H9 (cell line): Measurements from ENCODE around the gene RAD51D. TPM values are rescaled to one million over a fixed set of nuclear protein-coding genes. Genes with fewer than 3 reads are reported as not detected.

Experiments used
- DNase-seq: peaks from one replicate; pipeline ENCODE4 v3.0.0-alpha.2; 2017
- H2AFZ ChIP-seq: one replicate; pipeline ENCODE4 v1.6.1; 2013; ENCODE audit warnings: mild to moderate bottlenecking, low read length, control low read depth, moderate library complexity
- H2AK5ac ChIP-seq: 2 replicates; pipeline ENCODE4 v1.6.1; 2013; ENCODE audit warnings: low read length, control low read depth, mixed read lengths; ENCODE audit not compliant: insufficient read length
- H2BK120ac ChIP-seq: one replicate; pipeline ENCODE4 v1.6.1; 2013; ENCODE audit warnings: low read depth, mild to moderate bottlenecking, low read length, control low read depth, inconsistent platforms; ENCODE audit not compliant: poor library complexity, severe bottlenecking
- H2BK12ac ChIP-seq: 2 replicates; pipeline ENCODE4 v1.6.1; 2013; ENCODE audit warnings: low read length, control low read depth, mixed read lengths, low read depth; ENCODE audit not compliant: insufficient read length
- H2BK15ac ChIP-seq: 2 replicates; pipeline ENCODE4 v1.6.1; 2013; ENCODE audit warnings: low read depth, low read length, control low read depth
- H2BK20ac ChIP-seq: one replicate; pipeline ENCODE4 v1.6.1; 2013; ENCODE audit warnings: low read depth, mild to moderate bottlenecking, low read length, control low read depth, inconsistent platforms; ENCODE audit not compliant: poor library complexity, severe bottlenecking
- H2BK5ac ChIP-seq: 2 replicates; pipeline ENCODE4 v1.6.1; 2013; ENCODE audit warnings: low read length, control low read depth, mixed read lengths; ENCODE audit not compliant: insufficient read length
- H3K14ac ChIP-seq: 2 replicates; pipeline ENCODE4 v1.6.1; 2013; ENCODE audit warnings: low read length, control low read depth; ENCODE audit not compliant: insufficient read depth
- H3K18ac ChIP-seq: 2 replicates; pipeline ENCODE4 v1.6.1; 2013; ENCODE audit warnings: low read depth, mild to moderate bottlenecking, mixed read lengths, low read length, control low read depth; ENCODE audit not compliant: insufficient read length
- H3K23ac ChIP-seq: 2 replicates; pipeline ENCODE4 v1.6.1; 2013; ENCODE audit warnings: low read length, control low read depth, mixed read lengths, low read depth; ENCODE audit not compliant: insufficient read length
- H3K23me2 ChIP-seq: 2 replicates; pipeline ENCODE4 v1.6.1; 2013; ENCODE audit warnings: low read depth, mild to moderate bottlenecking, mixed read lengths, low read length, control low read depth; ENCODE audit not compliant: insufficient read length, poor library complexity, severe bottlenecking
- H3K27ac ChIP-seq: 2 replicates; pipeline ENCODE4 v1.5.1; 2013; ENCODE audit warnings: low read length, control low read depth, mixed read lengths, low read depth; ENCODE audit not compliant: insufficient read length
- H3K27me3 ChIP-seq: 2 replicates; pipeline ENCODE4 v1.6.1; 2013; ENCODE audit warnings: low read length, control low read depth, inconsistent platforms; ENCODE audit not compliant: insufficient read depth
- H3K4ac ChIP-seq: 2 replicates; pipeline ENCODE4 v1.6.1; 2013; ENCODE audit warnings: low read depth, mild to moderate bottlenecking, control low read depth, inconsistent platforms, low read length, moderate library complexity
- H3K4me1 ChIP-seq: 2 replicates; pipeline ENCODE4 v1.6.1; 2013; ENCODE audit warnings: low read length, control low read depth, inconsistent platforms; ENCODE audit not compliant: insufficient read depth
- H3K4me2 ChIP-seq: 2 replicates; pipeline ENCODE4 v1.6.1; 2013; ENCODE audit warnings: low read length, control low read depth, mixed read lengths; ENCODE audit not compliant: insufficient read length, insufficient read depth
- H3K56ac ChIP-seq: 2 replicates; pipeline ENCODE4 v1.6.1; 2013; ENCODE audit warnings: low read depth, mild to moderate bottlenecking, mixed read lengths, low read length, control low read depth; ENCODE audit not compliant: insufficient read length
- H3K79me1 ChIP-seq: 2 replicates; pipeline ENCODE4 v1.6.1; 2013; ENCODE audit warnings: low read depth, mild to moderate bottlenecking, moderate library complexity, low read length, control low read depth, inconsistent platforms; ENCODE audit not compliant: insufficient read depth, poor library complexity, severe bottlenecking
- H3K79me2 ChIP-seq: 2 replicates; pipeline ENCODE4 v1.6.1; 2013; ENCODE audit warnings: low read length, control low read depth, inconsistent platforms; ENCODE audit not compliant: insufficient read depth
- H3K9ac ChIP-seq: 2 replicates; pipeline ENCODE4 v1.6.1; 2013; ENCODE audit warnings: low read length, control low read depth, mixed read lengths; ENCODE audit not compliant: insufficient read length; ENCODE audit errors: extremely low read depth
- H3K9me3 ChIP-seq: one replicate; pipeline ENCODE4 v1.6.1; 2013; ENCODE audit warnings: low read depth, low read length, inconsistent platforms; ENCODE audit not compliant: control insufficient read depth
- H3T11ph ChIP-seq: one replicate; pipeline ENCODE4 v1.6.1; 2013; ENCODE audit warnings: mild to moderate bottlenecking, low read length, control low read depth, inconsistent platforms
- H4K20me1 ChIP-seq: one replicate; pipeline ENCODE4 v1.6.1; 2013; ENCODE audit not compliant: control insufficient read depth, insufficient read length, insufficient read depth
- H4K5ac ChIP-seq: 2 replicates; pipeline ENCODE4 v1.6.1; 2013; ENCODE audit warnings: low read depth, mild to moderate bottlenecking, mixed read lengths, low read length, control low read depth; ENCODE audit not compliant: insufficient read length
- H4K8ac ChIP-seq: replicated peaks from 2 replicates; pipeline ENCODE4 v1.6.1; 2013; ENCODE audit warnings: low read length, control low read depth, mixed read lengths, low read depth; ENCODE audit not compliant: insufficient read length
- H4K91ac ChIP-seq: 2 replicates; pipeline ENCODE4 v1.6.1; 2013; ENCODE audit warnings: low read depth, mild to moderate bottlenecking, moderate library complexity, mixed read lengths, low read length, control low read depth; ENCODE audit not compliant: insufficient read length
- H3K27ac Mint-ChIP-seq, 3 experiments: 2 replicates in 2 of 3; 3 replicates in 1 of 3; pipeline ENCODE4 v1.8.0; 2020 to 2021; ENCODE audit warnings: mixed read lengths in 3 of 3, mild to moderate bottlenecking in 1 of 3, moderate library complexity in 1 of 3
- H3K27me3 Mint-ChIP-seq: 2 replicates; pipeline ENCODE4 v1.8.0; 2021; ENCODE audit warnings: low read depth, mild to moderate bottlenecking, moderate library complexity, mixed read lengths
- H3K36me3 Mint-ChIP-seq, 3 experiments: 2 replicates in 2 of 3; 3 replicates in 1 of 3; pipeline ENCODE4 v1.8.0; 2020 to 2021; ENCODE audit warnings: low read depth in 3 of 3, mixed read lengths in 3 of 3; ENCODE audit not compliant: insufficient read depth in 1 of 3
- H3K4me1 Mint-ChIP-seq, 2 experiments: 2 replicates each; pipeline ENCODE4 v1.8.0; 2020; ENCODE audit warnings: mixed read lengths in 2 of 2
- H3K4me3 Mint-ChIP-seq, 2 experiments: 2 replicates in 1 of 2; 3 replicates in 1 of 2; pipeline ENCODE4 v1.8.0; 2020 to 2021; ENCODE audit warnings: mild to moderate bottlenecking in 2 of 2, mixed read lengths in 2 of 2, moderate library complexity in 1 of 2
- H3K9me3 Mint-ChIP-seq, 2 experiments: 2 replicates in 1 of 2; 3 replicates in 1 of 2; pipeline ENCODE4 v1.8.0; 2020; ENCODE audit warnings: mild to moderate bottlenecking in 2 of 2, mixed read lengths in 2 of 2, moderate library complexity in 1 of 2
- WGBS: extraction: QIAGEN DNeasy Blood & Tissue Kit; methylation state at CpG from one replicate; pipeline ENCODE4 v1.1.7; 2013; ENCODE audit warnings: missing lambda C conversion rate, low lambda C conversion rate, mixed read lengths; ENCODE audit not compliant: insufficient read length; ENCODE audit errors: extremely low coverage; 5-methylcytosine and 5-hydroxymethylcytosine counted together
- total RNA-seq: library from RNA; stranded (reverse); gene quantifications from 2 replicates; pipeline ENCODE4 v1.2.1, GENCODE V29; 2021
- TF ChIP-seq, protein P1 (sequence below): fragments of 200-600 bp; sonication (generic); conservative IDR thresholded peaks from 3 replicates; pipeline ENCODE4 v1.8.0; 2021; ENCODE audit warnings: antibody characterized with exemption, mild to moderate bottlenecking

Gene RAD51D
- total RNA-seq, 1 experiment from 2014 or later, result 15.8 TPM

DNA sequence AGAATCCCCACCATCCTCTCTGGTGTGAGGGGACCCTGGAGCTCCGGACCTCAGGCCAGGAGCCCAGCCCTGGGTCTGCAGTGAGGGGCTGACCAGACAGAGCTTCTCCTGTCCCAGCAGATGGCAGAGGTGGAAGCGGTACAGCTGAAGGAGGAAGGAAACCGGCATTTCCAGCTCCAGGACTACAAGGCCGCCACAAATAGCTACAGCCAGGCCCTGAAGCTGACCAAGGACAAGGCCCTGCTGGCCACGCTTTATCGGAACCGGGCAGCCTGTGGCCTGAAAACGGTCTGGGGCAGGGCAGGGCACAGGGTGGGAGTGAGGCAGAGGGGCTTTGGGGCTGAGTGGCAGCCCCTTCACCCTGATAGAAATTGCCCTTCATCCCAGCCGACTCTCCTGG is 28.5 kb upstream of the RAD51D start:
- Histone ChIP-seq H3K79me2 (no peaks in the 10 kb centered on the region), H3K4me2 (no peak overlapping the region), H2BK5ac (no peak overlapping the region), H3K56ac (no peak overlapping the region), H2AK5ac (no peak overlapping the region), H3K9me3 (no peaks in the 10 kb centered on the region), H3K27ac (no peak overlapping the region), H3K4ac (no peak overlapping the region), H3K4me1 (no peaks in the 10 kb centered on the region; the same call in 1 of the 2 replicates), H4K20me1 (no peaks in the 10 kb centered on the region), H3K18ac (no peak overlapping the region), H3K9ac (no peak overlapping the region), H3K14ac (no peak overlapping the region), H3K27me3 (no peaks in the 10 kb centered on the region), H3K23me2 (no peaks in the 10 kb centered on the region), H2BK20ac (no peak overlapping the region), H2BK120ac (no peak overlapping the region), H4K5ac (no peak overlapping the region), H2AFZ (no peak overlapping the region), H2BK15ac (no peak overlapping the region), H2BK12ac (no peak overlapping the region), H4K8ac (no peak overlapping the region), H4K91ac (no peak overlapping the region), H3K79me1 (no peaks in the 10 kb centered on the region), H3K23ac (no peak overlapping the region), H3T11ph (no peak overlapping the region)
- Mint-ChIP-seq H3K4me3 (no peak overlapping the region), H3K4me1 (peaks cover 6 to 19% of the 10 kb centered on the region in 2 experiments), H3K9me3 (no peaks in the 10 kb centered on the region), H3K27me3 (peaks cover 5% of the 10 kb centered on the region), H3K27ac (no peak overlapping the region; a peak in 1 of 7 replicates), H3K36me3 (no peaks in the 10 kb centered on the region)
- TF ChIP-seq, protein P1, sequence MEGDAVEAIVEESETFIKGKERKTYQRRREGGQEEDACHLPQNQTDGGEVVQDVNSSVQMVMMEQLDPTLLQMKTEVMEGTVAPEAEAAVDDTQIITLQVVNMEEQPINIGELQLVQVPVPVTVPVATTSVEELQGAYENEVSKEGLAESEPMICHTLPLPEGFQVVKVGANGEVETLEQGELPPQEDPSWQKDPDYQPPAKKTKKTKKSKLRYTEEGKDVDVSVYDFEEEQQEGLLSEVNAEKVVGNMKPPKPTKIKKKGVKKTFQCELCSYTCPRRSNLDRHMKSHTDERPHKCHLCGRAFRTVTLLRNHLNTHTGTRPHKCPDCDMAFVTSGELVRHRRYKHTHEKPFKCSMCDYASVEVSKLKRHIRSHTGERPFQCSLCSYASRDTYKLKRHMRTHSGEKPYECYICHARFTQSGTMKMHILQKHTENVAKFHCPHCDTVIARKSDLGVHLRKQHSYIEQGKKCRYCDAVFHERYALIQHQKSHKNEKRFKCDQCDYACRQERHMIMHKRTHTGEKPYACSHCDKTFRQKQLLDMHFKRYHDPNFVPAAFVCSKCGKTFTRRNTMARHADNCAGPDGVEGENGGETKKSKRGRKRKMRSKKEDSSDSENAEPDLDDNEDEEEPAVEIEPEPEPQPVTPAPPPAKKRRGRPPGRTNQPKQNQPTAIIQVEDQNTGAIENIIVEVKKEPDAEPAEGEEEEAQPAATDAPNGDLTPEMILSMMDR, result no peak
- no peak for DNase-seq
- no CpG with 5 or more reads among the region's 9 CpGs for WGBS
